Measurements from ENCODE around the gene INPP5D.

DNA sequence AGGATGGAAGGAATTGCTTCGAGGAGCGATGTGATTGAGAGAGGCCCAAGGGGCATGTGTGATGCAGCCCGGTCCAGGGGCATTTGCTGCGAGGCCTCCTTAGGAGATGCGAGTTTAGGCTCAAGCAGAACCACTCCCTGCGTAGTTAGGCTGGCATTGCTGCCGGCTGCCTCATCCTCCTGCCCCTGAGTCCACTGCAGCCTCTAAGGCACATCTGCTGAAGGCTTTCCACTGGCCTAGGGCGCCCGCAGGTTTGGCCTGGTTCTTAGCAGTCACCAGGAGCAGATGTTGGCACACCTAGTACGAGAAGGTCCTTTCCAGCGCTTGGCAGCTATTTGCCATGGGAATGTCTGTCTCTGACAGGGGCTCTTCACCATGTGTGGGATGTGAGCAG is 20.7 kb downstream of the INPP5D start:
- TF ChIP-seq, protein P1, sequence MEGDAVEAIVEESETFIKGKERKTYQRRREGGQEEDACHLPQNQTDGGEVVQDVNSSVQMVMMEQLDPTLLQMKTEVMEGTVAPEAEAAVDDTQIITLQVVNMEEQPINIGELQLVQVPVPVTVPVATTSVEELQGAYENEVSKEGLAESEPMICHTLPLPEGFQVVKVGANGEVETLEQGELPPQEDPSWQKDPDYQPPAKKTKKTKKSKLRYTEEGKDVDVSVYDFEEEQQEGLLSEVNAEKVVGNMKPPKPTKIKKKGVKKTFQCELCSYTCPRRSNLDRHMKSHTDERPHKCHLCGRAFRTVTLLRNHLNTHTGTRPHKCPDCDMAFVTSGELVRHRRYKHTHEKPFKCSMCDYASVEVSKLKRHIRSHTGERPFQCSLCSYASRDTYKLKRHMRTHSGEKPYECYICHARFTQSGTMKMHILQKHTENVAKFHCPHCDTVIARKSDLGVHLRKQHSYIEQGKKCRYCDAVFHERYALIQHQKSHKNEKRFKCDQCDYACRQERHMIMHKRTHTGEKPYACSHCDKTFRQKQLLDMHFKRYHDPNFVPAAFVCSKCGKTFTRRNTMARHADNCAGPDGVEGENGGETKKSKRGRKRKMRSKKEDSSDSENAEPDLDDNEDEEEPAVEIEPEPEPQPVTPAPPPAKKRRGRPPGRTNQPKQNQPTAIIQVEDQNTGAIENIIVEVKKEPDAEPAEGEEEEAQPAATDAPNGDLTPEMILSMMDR (IDR thresholded peaks at IDR 0.05; ENCODE audit: low read length): no peak
- TF ChIP-seq EZH2 (IDR thresholded peaks at IDR 0.05; ENCODE audit: borderline replicate concordance, low read length): no peak

Data from OCI-LY1 (cell line).